Measurements from ENCODE around the gene AGAP1.

AGAP1 gene

GRCh38 chr2:235706506-235706905, 212.7 kb downstream of the AGAP1 start:
- no peak for TF ChIP-seq CTCF (IDR thresholded peaks at IDR 0.05; ENCODE audit: low read depth, low read length)
- no peak for DNase-seq (ENCODE audit: low read depth in 2 of 2)
- H3K4me3 ChIP-seq (replicated peaks in 1 of 2; ENCODE audit: low read depth in 2 of 2, low read length in 2 of 2): no peak overlapping the region

GRCh38 chr2:235707411-235708096, 213.7 kb downstream of the AGAP1 start:
- DNase-seq (ENCODE audit: low read depth in 2 of 2): no peak
- TF ChIP-seq CTCF (IDR thresholded peaks at IDR 0.05; ENCODE audit: low read depth, low read length): no peak

DNA sequence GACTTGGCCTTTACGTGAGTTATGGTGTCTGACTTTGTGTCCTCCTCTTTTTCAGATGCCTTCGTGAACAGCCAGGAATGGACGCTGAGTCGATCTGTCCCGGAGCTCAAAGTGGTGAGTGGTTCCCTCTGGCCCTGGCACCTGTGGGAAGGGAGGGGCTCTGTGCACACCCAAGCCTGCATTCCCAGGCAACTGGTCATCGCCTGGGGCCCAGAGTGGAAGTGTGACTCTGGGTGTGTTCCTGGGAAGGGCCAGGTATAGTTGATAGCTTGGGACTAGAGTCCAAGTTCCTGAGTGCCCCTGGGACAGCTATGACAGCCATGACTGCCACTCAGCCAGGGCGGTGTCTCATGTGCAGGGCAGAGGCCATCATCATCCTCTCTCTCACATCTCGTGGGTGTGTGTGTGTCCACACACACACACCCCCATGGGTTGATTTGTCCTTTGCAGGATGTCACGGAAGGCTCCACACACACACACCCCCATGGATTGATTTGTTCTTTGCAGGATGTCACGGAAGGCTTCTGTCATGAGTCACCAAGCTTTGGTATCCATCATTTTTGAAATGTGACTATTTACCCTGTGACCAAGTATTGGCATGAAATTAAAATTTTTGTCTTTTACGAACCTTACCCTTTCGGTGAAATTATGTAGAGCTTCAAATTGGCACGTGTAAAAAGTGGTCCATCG, 215.4 kb downstream of the AGAP1 start:
- peak in 1 of 2 donors; percentile 55 for DNase-seq (ENCODE audit: low read depth in 2 of 2)
- H3K4me3 ChIP-seq (replicated peaks in 1 of 2; ENCODE audit: low read depth in 2 of 2, low read length in 2 of 2): no peak overlapping the region
- TF ChIP-seq CTCF (IDR thresholded peaks at IDR 0.05; ENCODE audit: low read depth, low read length): no peak

More at GRCh38 chr2:235707411-235708096, 213.7 kb downstream of the AGAP1 start:
- no peak overlapping the region for H3K4me3 ChIP-seq (replicated peaks in 1 of 2; ENCODE audit: low read depth in 2 of 2, low read length in 2 of 2)

- TF ChIP-seq CTCF (IDR thresholded peaks at IDR 0.05; ENCODE audit: low read depth, low read length): no peak
- DNase-seq (ENCODE audit: low read depth in 2 of 2): no peak
- H3K4me3 ChIP-seq (replicated peaks in 1 of 2; ENCODE audit: low read depth in 2 of 2, low read length in 2 of 2): no peak overlapping the region
Measured at GRCh38 chr2:235709969-235710879, 216.4 kb downstream of the AGAP1 start.

- no peak for DNase-seq (ENCODE audit: low read depth in 2 of 2)
- TF ChIP-seq CTCF (IDR thresholded peaks at IDR 0.05; ENCODE audit: low read depth, low read length): no peak
- no peak overlapping the region for H3K4me3 ChIP-seq (replicated peaks in 1 of 2; ENCODE audit: low read depth in 2 of 2, low read length in 2 of 2)
Measured at GRCh38 chr2:235710933-235711332, 217.1 kb downstream of the AGAP1 start.

DNA sequence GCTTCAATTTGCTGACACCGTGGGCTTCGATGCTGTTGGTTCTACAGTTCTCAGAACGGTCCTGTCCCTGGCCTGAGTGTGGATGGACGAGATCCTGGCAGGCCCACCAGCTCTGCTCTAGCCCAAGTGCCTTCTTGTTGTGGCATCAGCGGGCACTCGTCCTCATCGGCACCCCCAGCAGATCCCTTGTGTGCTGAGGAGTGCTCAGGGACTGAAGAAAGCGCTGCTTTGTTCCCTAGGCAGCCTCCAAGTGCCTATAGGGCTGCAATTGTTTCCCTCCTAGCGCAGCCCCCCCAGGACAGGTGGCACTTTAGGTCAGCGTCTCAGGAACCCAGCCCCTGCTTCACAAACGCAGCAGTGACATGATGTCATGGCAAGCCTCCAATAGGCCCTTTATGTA, 217.7 kb downstream of the AGAP1 start:
- no peak for DNase-seq (ENCODE audit: low read depth in 2 of 2)
- no peak for TF ChIP-seq CTCF (IDR thresholded peaks at IDR 0.05; ENCODE audit: low read depth, low read length)
- H3K4me3 ChIP-seq (replicated peaks in 1 of 2; ENCODE audit: low read depth in 2 of 2, low read length in 2 of 2): no peak overlapping the region

All from cardiac fibroblast (primary cell).